GM18861 (cell line): ENCODE results near the gene EHD1.

ENCODE experiments used
- ATAC-seq: cut with Tn5 transposase; IDR thresholded peaks from one replicate; pipeline ENCODE4 v1.9.1; 2021; ENCODE audit not compliant: unreplicated experiment

EHD1 gene

DNA sequence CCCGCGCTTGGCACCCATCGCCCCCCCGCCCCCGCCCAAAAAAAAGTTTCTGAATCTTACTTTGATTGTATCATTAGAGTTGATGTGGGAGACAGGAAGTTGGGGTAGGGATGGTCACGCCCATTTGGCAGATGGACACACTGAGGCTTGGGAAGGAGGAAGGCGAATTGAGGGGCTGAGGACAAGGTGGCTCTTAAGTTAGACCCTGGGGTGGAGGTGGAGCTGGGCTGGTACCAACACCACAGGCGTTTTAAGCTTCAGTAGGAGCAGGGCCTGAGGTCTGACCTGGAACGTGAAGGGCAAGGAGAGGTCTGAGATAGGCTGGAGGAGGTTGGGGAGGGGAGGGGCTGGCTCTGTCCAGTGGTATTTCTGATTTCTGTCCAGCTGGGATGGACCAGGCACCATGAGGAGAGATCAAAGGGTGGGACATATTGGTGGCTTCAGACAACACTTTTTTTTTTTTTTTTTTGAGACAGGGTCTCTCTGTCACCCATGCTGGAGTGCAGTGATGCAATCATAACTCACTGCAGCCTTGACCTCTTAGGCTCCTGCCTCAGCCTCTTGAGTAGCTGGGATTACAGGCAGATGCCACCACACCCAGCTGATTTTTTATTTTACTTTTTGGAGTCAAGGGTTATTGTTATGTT, 33.2 kb downstream of the EHD1 start:
- no peak for ATAC-seq

GRCh38 chr11:64844330-64845128, 33.9 kb downstream of the EHD1 start, which contains the start of gene CDC42BPG:
TSS of gene CDC42BPG (minus strand) at chr11:64844653. CDS start at chr11:64844569, 84 bp downstream.
- no peak for ATAC-seq

- no peak for ATAC-seq
Observed at GRCh38 chr11:64843686-64844329, 34.6 kb downstream of the EHD1 start.

- ATAC-seq: no peak
Observed at GRCh38 chr11:64842851-64843685, 35.4 kb downstream of the EHD1 start.

DNA sequence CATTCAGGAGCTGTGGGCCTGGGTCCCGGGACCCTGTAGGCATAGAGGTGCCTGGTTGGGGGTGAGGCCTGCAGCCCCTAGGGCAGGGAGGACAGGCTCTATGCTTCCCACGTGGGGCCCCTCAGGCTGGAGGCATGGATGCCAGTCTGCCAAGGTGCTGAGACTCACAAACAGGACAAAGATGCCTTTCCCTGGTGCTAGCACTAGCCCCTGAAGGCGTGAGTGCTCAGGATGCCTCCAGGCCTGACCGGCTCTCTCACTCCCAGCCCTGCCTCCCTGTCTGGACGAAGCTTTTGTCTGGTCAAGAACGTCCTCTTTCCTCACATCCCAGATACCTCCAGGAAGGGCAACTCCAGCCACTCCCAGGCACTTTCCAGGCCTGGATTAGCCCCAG, 36.1 kb downstream of the EHD1 start:
- no peak for ATAC-seq

GRCh38 chr11:64841592-64842365, 36.6 kb downstream of the EHD1 start:
- no peak for ATAC-seq

GRCh38 chr11:64839887-64840782, 38.3 kb downstream of the EHD1 start:
- ATAC-seq: no peak

DNA sequence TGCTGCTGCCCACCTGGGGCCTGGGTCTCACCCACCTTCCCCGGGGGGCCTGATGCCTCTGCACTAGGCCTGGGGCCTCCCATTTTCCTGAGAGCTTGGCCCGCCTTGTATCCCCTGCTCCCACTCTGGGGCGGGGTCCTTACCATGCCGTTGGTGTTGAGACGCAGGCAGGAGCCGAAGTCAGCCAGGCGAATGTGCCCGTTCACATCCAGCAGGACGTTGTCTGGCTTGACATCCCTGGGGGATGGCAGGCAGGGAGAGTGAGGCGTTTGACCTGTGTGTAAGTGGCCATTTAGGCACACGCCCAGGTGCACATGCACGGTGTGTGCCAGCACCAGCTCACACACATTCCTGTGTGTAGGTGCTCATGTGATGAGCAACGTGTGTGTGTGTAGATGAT, 39.1 kb downstream of the EHD1 start:
- ATAC-seq: no peak

DNA sequence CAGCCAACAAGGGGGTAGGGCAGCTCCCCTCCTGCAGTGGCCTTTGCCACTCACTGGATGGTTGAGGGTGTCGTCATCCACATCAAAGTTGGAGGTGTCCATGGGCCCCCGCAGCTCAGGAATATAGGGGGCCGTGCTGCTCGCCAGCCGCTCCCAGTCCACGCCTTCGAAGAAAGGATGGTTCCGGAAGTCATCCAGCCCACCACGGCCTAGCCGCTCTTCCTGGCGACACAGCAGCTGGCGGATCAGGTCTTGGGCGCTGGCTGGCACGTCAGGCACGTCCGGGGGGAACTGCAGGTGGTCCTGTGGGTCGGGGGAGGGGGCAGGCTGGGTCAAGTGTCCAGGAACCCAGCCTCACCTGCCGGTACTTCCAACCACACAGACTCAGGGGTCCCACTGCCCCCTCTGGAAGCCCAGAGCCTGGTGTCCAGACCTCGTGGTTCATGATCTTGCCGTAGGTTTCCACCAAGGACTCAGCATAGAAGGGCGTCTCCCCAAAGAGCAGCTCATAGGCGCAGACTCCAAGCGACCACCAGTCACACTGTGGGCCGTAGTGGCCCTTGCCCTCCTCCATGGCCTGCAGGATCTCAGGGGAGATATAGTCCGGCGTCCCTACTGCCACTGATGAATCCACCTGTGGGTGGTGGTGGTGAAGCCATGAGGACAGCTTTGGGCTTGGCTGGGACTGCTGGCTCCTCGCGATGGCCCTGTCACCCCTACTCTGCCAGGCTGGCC, 39.7 kb downstream of the EHD1 start:
- ATAC-seq: no peak

- no peak for ATAC-seq
Observed at GRCh38 chr11:64837887-64838351, 40.5 kb downstream of the EHD1 start.

- ATAC-seq: no peak
Observed at GRCh38 chr11:64836448-64837072, 41.9 kb downstream of the EHD1 start.

DNA sequence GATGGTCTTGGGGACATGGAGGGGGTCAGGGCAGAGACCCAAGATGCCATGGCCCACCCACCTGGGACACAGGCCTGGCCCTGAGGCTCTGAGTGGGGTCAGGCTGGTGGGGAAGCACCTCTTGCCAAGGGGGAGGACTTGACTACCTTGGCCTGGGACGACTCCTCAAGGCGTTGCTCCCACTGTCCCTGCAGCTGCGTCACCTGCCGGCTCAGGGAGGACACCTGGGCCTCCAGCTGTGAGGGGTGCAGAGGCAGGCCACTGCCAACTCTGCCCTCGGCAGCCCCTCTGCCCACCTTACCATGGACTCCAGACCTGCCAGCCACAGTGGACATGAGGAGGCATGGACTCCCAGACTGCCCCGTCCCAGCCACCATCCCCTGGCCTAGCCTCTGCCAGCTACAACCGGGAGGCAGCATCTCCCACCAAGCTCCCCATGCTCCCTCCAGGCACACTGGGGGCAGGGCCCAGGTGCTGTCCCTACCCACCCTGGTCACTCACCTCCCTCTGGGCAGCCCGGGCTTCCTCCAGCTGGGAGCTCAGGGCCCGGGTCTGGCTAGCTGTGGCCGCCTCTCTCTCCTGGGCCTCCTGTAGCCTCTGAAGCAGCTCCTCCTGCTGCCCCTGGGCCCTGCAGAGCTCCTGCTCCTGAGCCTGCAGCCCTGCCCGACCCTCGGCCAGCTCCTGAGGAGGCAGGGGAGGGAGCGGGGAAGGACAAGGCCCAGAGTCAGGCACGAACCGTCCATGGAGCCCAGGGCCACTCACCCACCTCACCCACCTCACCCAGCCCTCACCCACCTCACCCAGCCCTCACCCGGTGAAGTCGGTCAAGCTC, 42.6 kb downstream of the EHD1 start:
- no peak for ATAC-seq

DNA sequence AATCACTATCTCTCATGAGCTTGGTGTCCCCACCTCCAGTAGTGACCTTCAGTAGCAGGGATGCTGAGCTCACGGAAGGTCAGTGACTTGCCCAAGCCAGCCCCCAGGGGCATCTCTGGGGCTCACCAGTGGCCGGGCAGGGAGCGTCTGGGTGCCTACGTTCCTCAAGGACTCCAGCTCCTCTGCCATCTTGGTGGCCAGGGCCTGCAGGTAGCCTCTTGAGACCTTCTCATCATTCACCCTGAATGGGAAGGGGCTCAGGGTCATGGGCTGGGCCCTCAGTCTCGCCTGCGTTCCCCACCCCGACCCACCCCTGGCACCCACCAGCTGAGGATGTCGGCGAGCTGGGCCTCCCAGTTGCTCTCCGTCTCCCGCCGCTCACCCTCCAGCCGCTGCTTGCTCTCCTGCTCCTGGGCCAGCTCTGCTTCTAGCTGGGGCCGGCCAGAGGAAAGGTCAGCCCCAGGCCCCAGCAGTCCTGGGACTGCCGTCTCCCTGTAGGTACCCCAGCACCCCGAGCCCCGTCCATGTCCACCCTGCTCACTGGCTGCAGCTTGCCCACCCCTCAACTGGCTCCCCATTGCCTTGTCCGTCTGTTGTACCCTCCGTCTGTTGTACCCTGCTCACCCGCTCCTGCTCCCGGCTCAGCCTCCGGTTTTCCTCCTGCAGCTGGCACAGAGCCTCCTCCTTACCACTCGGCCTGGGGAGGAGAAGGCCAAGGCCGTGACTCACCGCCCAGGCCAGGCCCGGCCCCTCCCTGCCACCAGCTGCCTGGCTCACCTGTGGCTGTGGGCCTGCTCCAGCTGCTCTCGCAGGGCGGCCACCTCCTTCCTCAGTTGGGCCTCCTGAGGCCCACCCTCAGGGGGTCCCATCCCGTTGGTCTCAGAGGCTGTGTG, 43.5 kb downstream of the EHD1 start:
- ATAC-seq: no peak

DNA sequence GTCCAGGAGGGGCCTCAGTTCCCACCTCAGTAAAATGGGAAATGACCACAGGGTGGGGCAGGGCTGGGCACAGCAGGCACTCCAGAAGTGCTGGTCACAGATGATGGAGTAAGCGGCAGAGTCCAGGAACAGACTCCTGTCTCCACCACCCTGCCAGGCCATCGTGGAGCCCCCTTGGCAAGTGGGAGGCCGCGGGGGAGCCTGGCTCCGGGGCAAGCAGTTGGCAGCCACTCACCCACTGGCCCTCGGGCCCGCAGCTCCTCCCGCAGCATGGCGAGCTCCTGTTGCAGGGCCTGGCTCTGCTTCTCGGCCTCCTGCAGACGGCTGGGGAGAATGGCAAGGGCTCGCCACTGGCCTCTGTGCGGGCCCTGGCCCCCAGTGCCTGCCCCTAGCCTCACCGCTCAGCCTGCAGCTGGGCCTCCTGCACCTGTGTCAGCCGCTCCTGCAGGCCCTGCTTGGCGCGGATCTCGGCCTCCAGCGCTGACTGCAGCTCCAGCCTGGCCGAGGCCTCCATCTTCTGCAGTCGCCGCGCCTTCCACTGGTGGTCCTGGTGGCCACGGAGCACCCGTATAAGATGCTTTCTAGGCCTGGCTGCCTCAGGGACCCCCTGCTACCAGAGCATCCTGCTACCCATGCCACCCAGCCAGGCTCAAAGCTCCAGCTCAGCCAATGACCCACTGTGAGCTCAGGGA, 44.2 kb downstream of the EHD1 start:
- ATAC-seq: no peak

DNA sequence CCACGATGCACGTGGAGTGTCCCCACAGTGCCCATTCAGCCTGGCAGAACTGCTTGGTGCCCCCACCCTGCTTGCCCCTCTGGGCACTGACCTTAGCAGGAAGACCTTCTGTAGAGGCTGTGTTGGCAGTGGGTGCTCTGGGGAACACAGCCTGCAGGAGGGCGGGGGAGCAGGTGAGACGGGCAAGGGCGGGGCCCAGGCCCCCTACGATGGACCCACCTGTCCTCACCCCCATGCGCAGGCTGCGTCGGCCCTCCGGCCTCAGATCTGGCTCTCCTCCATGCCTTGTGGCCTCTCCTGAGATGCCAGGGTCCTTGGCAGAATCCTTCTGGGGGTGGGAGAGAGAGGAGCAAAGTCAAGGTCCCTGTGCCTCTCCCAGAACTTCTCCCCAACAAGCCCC, 44.9 kb downstream of the EHD1 start:
- ATAC-seq: no peak

- ATAC-seq: no peak
Observed at GRCh38 chr11:64833198-64833502, 45.3 kb downstream of the EHD1 start.
